Measurements from ENCODE around the gene LRPPRC.

GRCh38 chr2:43986600-43986999 lies 9.2 kb downstream of the LRPPRC start:
- TF ChIP-seq FOSL2 (IDR thresholded peaks at IDR 0.05; ENCODE audit: borderline replicate concordance, low read depth): no peak
- TF ChIP-seq CTCF (IDR thresholded peaks at IDR 0.05): no peak

All from SK-N-SH (cell line).